ENCODE measurements around the gene IREB2. TPM values are rescaled to one million over a fixed set of nuclear protein-coding genes. Genes with fewer than 3 reads are reported as not detected.
"Not testable (repeated sequence)": the region's sequence is repeated elsewhere in the genome, so short reads cannot be mapped to it uniquely, and the experiment has no call there.

Gene IREB2
- total RNA-seq, 1 experiment from 2014 or later = 24.3 TPM

- no peak for DNase-seq (ENCODE audit: low read depth)
These were observed 31.0 kb downstream of the IREB2 start for GRCh38 chr15:78469031-78469430.

- DNase-seq (ENCODE audit: low read depth) = no peak
These were observed 39.3 kb downstream of the IREB2 start for GRCh38 chr15:78477295-78477694.

GRCh38 chr15:78479650-78480049 is 41.6 kb downstream of the IREB2 start:
- no peak for DNase-seq (ENCODE audit: low read depth)

- no peak for DNase-seq (ENCODE audit: low read depth)
These were observed 43.9 kb downstream of the IREB2 start for GRCh38 chr15:78481917-78482316.

GRCh38 chr15:78492872-78493271 is 54.9 kb downstream of the IREB2 start:
- DNase-seq (ENCODE audit: low read depth) = peak; percentile 8

GRCh38 chr15:78501857-78502256 is 63.8 kb downstream of the IREB2 start:
- no peak for DNase-seq (ENCODE audit: low read depth)

- no peak for DNase-seq (ENCODE audit: low read depth)
These were observed 64.6 kb downstream of the IREB2 start for GRCh38 chr15:78502641-78503040.

GRCh38 chr15:78506971-78507830 is 69.2 kb downstream of the IREB2 start, which contains the start of gene HYKK:
HYKK (plus strand) TSS chr15:78507577; CDS start chr15:78513089, 5,512 bp downstream.
- DNase-seq (ENCODE audit: low read depth) = peak; percentile 98

GRCh38 chr15:78507831-78508160 is 69.8 kb downstream of the IREB2 start:
- DNase-seq (ENCODE audit: low read depth) = no peak

GRCh38 chr15:78508272-78508671 is 70.3 kb downstream of the IREB2 start:
- no peak for DNase-seq (ENCODE audit: low read depth)

GRCh38 chr15:78509726-78510312 is 71.8 kb downstream of the IREB2 start:
- DNase-seq (ENCODE audit: low read depth) = no peak

GRCh38 chr15:78520035-78520434 is 82.0 kb downstream of the IREB2 start:
- DNase-seq (ENCODE audit: low read depth) = not testable (repeated sequence)

GRCh38 chr15:78524230-78524629 is 86.2 kb downstream of the IREB2 start:
- no peak for DNase-seq (ENCODE audit: low read depth)

- no peak for DNase-seq (ENCODE audit: low read depth)
These were observed 89.3 kb downstream of the IREB2 start for GRCh38 chr15:78527325-78527724.

GRCh38 chr15:78533331-78533730 is 95.3 kb downstream of the IREB2 start:
- no peak for DNase-seq (ENCODE audit: low read depth)

- DNase-seq (ENCODE audit: low read depth) = peak; percentile 34
These were observed 98.1 kb downstream of the IREB2 start for GRCh38 chr15:78536134-78536533.

- no peak for DNase-seq (ENCODE audit: low read depth)
These were observed 99.4 kb downstream of the IREB2 start for GRCh38 chr15:78537266-78537905.

- no peak for DNase-seq (ENCODE audit: low read depth)
These were observed 100.3 kb downstream of the IREB2 start for GRCh38 chr15:78538358-78538757.

GRCh38 chr15:78539464-78540140 is 101.6 kb downstream of the IREB2 start:
- not testable (repeated sequence) for DNase-seq (ENCODE audit: low read depth)

- peak; percentile 81 for DNase-seq (ENCODE audit: low read depth)
These were observed 102.3 kb downstream of the IREB2 start, which contains the start of gene PSMA4 for GRCh38 chr15:78540141-78540870. PSMA4 (plus strand) TSS chr15:78540444; CDS start chr15:78541928, 1,484 bp downstream.

Data from RPMI7951 (cell line).